Peyer's patch (tissue), 4 donors: ENCODE data around the gene STAC.

ENCODE experiments used
- POLR2A ChIP-seq, 2 donors: fragments of 450-650 bp; IDR thresholded peaks; one replicate each; pipeline ENCODE4 v1.5.1; 2017; ENCODE audit warnings: antibody characterized with exemption in 2 of 2, mild to moderate bottlenecking in 2 of 2, moderate library complexity in 2 of 2
- TF ChIP-seq, protein P1 (sequence below), 6 experiments: fragments of 450-650 bp in 4 of 6; fragments of 200-600 bp in 2 of 6; sonication (generic) in 1 of 6; IDR thresholded peaks; one replicate each; pipeline ENCODE4 v1.5.1; 2017 to 2019; ENCODE audit warnings: antibody characterized with exemption in 6 of 6, mild to moderate bottlenecking in 3 of 6, moderate library complexity in 1 of 6

DNA sequence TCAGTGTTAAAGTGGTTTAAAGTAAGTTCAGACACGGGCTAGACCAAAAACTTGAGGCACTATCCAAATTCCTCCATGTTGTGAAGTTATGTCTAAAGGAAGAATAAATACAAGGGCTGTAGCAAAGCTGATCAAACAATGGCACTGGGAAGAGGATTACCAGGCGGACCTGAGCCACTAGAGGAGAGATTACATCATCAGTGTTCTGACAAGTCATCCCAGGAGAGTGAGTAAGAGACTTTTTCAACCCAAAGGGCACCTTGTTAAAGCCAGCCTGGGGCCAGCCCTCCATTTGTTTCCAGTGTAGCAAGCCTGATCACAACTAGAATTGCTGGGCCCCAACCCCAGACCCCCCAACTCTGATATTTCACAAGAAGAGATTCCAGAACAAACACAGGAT, 217.1 kb downstream of the STAC start:
- TF ChIP-seq, protein P1, sequence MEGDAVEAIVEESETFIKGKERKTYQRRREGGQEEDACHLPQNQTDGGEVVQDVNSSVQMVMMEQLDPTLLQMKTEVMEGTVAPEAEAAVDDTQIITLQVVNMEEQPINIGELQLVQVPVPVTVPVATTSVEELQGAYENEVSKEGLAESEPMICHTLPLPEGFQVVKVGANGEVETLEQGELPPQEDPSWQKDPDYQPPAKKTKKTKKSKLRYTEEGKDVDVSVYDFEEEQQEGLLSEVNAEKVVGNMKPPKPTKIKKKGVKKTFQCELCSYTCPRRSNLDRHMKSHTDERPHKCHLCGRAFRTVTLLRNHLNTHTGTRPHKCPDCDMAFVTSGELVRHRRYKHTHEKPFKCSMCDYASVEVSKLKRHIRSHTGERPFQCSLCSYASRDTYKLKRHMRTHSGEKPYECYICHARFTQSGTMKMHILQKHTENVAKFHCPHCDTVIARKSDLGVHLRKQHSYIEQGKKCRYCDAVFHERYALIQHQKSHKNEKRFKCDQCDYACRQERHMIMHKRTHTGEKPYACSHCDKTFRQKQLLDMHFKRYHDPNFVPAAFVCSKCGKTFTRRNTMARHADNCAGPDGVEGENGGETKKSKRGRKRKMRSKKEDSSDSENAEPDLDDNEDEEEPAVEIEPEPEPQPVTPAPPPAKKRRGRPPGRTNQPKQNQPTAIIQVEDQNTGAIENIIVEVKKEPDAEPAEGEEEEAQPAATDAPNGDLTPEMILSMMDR (IDR thresholded peaks at IDR 0.05), result no peak
- TF ChIP-seq POLR2A (IDR thresholded peaks at IDR 0.05), result no peak
